Stimulated activated CD4-positive, alpha-beta T cell treated with anti-CD3 and anti-CD28 coated beads, Interleukin-4, amount 100 ng/mL, for 48 hours (primary cell): ENCODE measurements around the gene CALHM3.

ENCODE experiments used
- DNase-seq, 2 donors: peaks; one replicate each; pipeline ENCODE4 v3.0.0-alpha.2; 2020; ENCODE audit warnings: low read depth in 2 of 2

Gene CALHM3

DNA sequence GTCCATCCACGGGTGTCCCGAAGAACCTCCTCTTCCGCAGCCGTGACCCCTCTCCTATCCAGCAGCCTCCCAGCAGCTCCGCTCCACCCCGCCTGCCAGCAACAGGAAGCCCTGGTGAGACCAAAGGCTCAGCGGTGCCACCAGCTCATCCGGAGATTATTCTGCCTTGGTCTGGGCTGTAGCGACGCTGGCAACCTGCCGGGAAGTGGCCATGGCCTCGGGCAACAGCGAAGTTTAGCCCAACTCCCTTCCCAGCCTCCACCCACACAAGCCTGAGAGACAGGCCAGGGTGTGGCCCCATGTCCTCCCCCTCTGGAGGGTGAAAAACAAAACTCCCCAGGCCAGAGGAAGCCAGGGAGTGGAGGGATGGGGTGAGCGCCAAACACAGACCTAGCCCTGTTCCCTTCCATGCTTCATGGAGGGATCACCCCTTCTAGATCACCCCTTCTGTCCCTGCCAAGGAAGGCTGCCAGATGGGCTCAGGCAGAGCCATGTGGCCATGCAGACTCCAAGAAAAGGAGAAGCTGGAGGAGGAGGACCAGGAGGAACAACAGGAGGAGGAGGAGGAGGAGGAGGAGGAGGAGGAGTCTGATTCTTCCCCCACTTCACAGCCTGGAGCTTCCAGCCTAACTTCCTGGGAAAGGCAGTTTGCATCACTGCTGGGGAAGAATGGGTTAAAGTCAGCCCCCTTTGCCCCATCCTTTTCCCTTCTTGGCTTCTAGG, 27.8 kb downstream of the CALHM3 start:
- peak in 1 of 2 donors; percentile 28 for DNase-seq

DNA sequence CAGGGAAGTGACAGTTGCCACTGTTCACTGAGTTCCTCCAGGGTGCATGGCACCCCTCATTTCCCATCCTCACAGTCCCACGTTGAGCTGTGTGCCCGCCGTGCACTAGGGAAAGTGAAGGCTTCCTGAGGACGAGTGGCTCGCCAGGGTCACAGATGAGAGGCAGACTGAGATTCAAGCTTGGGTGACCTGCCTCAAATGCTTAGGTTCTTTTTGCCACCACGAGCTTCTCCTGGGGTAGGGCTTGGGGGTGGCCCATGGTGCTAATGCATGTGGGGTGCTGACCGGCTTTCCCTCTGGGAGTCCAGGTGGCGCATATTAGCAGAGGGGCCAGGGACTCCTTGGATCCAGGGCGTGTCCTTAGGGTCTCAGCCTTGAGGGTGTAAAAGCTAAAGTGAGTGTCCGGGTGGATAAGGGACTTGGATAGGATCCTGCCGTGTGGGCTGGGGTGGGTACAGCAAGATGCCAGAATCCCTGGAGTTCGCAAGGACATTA, 28.8 kb downstream of the CALHM3 start:
- DNase-seq: no peak

DNA sequence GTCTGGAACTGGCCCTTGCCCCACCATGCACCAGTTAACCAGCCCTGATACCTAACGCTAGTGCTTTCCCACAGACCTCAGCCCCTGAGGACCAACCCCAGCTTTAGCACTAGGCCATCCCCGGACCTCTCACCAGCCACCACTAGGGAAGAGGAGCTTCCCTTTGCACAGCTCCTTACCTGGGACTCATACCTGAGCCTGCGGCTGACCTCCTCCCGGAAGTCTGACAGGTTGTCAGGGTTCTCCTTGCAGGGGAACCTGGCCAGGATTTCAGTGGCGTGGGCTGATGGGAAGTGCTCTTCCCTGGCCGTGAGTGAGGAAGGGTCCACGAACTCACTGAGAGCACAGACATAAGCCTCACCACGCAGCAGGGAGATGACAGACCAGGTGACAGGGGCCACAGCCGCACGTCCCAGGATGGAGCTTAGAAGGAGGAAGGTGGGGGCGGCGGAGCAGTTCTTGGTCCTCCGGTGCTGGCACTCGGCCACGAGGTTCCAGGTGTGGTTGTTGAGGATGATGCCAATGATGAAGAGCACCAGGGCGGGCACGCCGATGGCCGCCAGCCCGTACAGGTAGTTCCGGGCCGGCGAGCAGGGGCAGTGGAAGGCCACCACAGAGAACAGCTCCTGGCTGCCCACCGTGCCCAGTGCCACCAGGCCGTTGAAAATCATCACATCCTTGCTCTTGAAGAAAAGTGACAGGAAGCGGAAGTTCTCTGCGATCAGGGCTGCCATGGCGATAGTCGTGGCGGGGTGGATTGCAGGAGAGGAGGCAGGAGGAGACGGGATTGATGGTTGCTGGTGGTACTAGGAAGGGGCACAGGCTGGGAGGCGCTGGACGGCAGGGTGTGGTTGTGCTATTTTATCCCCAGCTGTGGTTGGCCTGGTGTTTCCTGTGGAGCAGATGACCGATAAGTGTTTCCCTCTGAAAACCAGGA, 29.6 kb downstream of the CALHM3 start:
- DNase-seq: no peak

DNA sequence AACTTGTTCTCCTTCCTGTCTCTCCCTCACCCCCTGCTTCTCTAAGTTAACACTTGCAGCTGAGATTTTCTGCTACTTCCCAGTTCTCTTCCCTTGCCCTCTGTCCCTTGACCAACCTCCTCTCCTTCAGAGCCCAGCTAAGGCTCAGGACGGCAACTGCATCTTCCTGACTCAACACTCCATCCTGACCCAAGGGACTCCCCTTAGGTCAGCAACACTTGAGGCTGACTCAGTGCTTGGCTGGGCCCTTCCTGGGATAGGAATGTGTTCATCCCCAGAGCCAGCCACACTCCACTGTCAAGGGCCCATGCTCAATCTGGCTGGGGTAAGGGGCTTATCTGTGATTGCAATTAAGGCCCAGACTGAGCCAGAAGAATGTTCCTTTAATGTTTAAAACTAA, 30.3 kb downstream of the CALHM3 start:
- DNase-seq: no peak

GRCh38 chr10:103447187-103447586, 31.9 kb downstream of the CALHM3 start:
- no peak for DNase-seq

- no peak for DNase-seq
These were observed 33.1 kb downstream of the CALHM3 start for GRCh38 chr10:103445767-103446567.

DNA sequence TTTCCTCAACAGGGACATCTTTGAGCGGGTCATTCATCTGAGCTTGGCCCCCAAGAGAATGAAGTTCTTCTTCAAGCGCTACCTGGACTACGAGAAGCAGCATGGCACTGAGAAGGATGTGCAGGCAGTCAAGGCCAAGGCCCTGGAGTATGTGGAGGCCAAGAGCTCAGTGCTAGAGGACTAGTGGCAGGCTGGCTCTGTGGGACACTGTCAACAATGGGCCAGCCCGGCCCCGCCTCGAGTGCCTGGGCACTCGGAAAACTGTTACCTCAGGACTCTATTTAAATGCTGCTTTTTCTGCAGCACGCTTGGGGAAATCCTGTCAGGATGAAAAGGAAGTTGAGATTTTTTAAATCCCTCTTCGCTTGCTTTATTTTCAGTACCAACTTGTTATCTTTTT, 33.7 kb downstream of the CALHM3 start:
- DNase-seq: no peak

DNA sequence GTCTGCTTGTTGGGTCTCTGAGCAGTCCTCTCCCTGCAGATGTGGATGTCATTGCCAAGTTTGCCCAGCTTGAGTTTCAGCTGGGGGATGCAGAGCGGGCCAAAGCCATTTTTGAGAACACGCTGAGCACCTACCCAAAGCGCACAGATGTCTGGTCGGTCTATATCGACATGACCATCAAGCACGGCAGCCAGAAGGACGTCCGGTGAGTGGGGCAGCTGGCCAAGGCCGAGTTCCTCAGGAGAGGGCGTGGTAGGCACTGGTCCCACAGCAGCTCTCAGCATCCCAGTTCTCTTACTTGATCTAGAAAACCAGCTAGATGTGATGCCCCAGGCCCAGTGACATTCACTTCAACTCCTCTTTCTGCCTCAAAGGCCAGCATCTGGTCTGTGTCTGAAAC, 34.6 kb downstream of the CALHM3 start:
- DNase-seq: no peak

DNA sequence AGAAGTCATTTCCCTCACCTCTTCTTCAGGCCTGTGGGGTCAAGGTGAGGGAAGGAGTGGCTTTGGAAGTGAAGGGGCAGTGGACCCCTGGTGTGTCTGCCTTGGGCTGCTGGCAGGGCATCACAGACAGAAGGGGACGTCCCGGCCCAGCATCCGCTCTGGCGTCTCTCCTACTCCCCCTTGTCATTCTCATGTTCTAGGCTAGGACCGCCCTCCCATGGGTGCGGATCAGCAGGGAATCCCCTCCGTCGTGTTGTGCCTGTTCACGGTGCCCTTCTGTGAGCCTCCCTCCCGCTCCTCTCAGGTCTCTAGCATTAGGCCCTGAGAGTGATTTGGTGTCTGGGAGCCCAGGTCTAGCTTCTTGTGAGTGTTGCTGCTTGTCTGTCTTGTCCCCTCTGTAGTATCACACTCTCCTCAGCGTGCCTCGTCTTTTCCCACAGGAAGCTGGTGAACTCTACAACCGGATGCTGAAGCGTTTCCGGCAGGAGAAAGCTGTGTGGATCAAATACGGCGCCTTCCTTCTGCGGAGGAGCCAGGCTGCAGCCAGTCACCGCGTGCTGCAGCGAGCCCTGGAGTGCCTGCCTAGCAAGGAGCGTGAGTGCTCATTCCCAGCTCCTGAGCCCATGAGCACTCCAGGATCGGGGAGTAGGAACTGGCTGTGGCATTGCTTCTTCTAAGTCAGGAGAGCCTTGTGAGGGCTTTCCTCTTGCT, 35.4 kb downstream of the CALHM3 start:
- DNase-seq: no peak

DNA sequence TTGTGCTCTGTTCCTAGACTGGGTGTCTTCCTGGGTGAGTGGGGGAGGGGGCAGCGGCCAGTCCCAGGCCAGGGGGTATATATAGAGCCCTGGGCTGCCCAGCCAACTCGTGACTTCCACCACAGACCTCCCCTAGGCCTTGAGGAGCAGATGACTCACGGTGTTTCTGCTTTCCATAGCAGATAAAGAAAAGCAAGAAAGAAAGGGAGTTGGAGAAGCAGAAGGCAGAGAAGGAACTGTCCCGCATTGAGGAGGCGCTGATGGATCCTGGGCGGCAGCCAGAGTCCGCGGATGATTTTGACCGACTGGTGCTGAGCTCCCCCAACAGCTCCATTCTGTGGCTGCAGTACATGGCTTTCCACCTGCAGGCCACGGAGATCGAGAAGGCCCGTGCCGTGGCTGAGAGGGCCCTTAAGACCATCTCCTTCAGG, 37.0 kb downstream of the CALHM3 start:
- no peak for DNase-seq

DNA sequence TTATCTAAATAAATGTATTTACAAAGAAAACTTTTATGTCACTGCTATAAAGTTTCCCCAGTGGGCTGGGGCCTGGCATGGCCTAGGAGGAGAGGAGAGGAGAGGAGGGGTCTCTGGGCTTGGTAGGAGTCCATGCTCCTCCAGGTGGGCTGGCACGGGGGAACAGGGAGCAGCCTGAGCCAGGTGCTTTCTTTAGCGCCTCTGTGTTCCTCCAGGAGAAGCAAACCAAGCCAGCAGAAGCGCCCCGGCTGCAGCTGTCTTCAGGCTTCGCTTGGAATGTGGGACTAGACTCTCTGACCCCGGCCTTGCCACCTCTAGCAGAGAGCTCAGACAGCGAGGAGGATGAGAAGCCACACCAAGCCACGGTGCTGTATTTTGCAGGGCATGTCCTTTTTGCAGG, 37.4 kb downstream of the CALHM3 start:
- no peak for DNase-seq

GRCh38 chr10:103441206-103441605, 37.8 kb downstream of the CALHM3 start:
- DNase-seq: no peak

DNA sequence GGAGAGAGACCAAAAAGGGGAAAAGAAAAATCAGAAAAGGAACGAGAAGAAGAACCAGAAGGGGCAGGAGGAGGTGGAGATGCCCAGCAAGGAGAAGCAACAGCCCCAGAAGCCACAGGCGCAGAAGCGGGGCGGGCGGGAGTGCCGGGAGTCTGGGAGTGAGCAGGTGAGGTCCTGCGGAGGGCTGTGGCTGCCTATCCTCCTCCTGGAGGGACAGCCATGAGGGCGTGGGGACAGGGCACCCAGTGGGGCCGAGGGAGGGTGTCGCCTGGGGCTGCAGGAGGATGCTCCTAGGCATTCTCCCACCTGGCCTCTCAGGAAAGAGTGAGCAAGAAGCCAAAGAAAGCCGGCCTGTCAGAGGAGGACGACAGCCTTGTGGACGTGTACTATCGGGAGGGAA, 38.6 kb downstream of the CALHM3 start:
- no peak for DNase-seq

DNA sequence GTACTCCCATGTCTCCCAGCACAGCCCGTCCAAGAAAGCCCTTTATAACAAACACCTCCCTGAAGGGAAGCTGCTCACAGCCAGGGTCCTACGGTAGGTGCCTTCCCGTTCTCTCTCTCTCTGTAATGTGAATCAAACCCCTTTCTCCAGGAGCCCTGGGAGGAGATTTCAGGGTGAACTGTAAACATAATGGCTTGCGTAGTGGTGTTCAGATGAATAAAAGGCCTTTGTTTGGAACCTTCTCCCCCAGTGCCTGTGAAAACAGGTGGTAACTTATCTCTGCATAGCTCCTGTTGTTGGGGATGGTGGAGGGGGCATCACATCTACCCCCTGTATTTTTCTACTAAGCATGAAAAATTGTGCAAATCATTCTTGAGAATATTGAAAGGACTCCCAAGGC, 39.3 kb downstream of the CALHM3 start:
- DNase-seq: no peak

DNA sequence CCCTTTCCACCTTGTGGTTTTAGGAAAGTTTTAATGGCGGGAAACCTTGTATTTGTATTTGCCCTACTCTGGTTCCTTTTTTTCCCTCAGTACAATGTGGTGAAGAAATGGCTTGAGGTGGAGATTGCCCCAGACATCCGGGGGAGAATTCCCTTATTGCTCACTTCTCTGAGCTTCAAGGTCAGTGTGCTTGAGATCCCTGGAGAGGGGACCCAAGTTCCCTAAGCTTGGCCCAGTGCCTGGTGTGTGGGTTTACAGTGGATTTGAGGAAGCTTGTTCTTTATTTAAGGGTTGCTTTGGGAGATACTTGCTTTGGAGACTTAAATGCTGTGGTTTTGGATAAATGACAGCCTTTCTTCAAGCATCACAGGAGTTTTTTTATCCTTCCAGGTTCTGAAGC, 45.2 kb downstream of the CALHM3 start:
- DNase-seq: no peak

DNA sequence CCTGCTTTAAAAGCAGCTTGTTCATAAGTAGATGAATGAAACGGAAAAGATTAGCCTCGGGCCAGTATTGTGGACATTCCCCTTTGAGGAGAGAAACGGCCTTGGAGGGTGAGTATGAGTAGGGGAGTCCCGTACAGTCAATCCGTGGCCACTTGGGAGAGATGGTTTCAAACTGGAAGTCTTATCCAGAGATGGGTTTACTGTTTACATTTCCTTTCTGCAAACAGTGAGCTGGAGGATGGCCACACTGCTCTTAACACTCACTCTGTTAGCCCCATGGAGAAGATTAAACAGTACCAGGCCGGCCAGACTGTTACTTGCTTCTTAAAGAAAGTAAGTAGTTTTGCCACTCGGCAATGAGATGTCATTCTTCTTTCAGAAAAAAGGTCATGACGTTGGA, 47.1 kb downstream of the CALHM3 start:
- DNase-seq: no peak

- DNase-seq: no peak
These were observed 49.4 kb downstream of the CALHM3 start for GRCh38 chr10:103429647-103430046.

DNA sequence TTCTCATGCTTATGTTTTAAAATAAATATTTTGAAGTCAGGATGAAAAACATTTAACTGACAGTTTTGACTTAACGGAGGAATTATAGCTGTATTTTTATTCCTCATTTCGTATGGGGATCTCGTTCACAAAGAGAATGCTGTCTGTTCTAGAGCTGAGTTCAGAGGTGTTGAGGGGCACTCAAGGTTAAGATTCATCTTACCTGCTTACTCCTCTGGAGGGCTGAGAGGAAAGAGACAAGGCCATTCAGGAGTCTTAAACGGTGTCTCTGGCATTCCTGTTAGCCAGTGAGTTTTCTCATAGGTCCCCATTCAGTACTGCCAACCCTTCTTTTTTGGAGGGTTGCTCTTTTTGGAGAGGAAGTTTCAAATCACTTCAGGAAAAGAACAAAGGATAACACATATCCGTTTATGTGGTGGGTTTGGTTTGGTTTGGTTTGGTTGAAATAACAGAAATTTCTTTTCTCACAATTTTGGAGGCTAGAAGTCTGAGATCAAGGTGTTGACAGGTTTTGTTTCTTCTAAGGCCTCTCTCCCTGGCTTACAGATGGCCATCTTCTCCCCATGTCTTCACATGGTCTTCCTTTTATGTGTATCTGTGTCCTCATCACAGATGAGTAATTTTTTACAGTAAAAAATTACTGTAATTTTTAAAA, 49.9 kb downstream of the CALHM3 start:
- no peak for DNase-seq

DNA sequence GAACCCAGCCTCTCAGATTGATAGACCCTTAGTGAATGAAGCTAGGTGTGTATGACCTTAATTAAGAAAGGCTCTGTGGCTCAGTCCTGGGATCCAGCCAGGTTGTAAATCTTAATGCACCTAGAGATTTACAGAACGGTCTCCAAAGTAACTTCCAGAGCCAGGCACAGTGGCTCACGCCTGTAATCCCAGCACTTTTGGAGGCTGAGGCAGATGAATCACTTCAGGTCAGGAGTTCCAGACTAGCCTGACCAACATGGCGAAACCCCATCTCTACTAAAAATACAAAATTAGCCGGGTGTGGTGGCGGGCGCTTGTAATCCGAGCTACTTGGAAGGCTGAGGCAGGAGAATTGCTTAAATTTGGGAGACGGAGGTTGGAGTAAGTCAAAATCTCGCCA, 51.2 kb downstream of the CALHM3 start:
- DNase-seq: no peak

GRCh38 chr10:103423748-103424147, 55.3 kb downstream of the CALHM3 start:
- no peak for DNase-seq
